PFSK-1 (cell line): ENCODE measurements around the gene TMEM14C.

Experiments used
- POLR2AphosphoS5 ChIP-seq: IDR thresholded peaks from 2 replicates; pipeline ENCODE4 v1.6.1; 2012; ENCODE audit warnings: low read depth, mild to moderate bottlenecking, control low read depth, low read length, moderate library complexity
- TAF1 ChIP-seq: IDR thresholded peaks from 2 replicates; pipeline ENCODE4 v1.6.1; 2012; ENCODE audit warnings: low read length, control low read depth, borderline replicate concordance; ENCODE audit not compliant: insufficient read depth
- TF ChIP-seq, protein P1 (sequence below), 2 experiments: IDR thresholded peaks; 2 replicates each; pipeline versions ENCODE4 v1.6.1 to v1.8.0; 2011 to 2012; ENCODE audit warnings: low read depth in 2 of 2, low read length in 2 of 2, control low read depth in 1 of 2, inconsistent platforms in 1 of 2, mild to moderate bottlenecking in 1 of 2, moderate library complexity in 1 of 2; ENCODE audit not compliant: insufficient read depth in 1 of 2

- TF ChIP-seq, protein P1, sequence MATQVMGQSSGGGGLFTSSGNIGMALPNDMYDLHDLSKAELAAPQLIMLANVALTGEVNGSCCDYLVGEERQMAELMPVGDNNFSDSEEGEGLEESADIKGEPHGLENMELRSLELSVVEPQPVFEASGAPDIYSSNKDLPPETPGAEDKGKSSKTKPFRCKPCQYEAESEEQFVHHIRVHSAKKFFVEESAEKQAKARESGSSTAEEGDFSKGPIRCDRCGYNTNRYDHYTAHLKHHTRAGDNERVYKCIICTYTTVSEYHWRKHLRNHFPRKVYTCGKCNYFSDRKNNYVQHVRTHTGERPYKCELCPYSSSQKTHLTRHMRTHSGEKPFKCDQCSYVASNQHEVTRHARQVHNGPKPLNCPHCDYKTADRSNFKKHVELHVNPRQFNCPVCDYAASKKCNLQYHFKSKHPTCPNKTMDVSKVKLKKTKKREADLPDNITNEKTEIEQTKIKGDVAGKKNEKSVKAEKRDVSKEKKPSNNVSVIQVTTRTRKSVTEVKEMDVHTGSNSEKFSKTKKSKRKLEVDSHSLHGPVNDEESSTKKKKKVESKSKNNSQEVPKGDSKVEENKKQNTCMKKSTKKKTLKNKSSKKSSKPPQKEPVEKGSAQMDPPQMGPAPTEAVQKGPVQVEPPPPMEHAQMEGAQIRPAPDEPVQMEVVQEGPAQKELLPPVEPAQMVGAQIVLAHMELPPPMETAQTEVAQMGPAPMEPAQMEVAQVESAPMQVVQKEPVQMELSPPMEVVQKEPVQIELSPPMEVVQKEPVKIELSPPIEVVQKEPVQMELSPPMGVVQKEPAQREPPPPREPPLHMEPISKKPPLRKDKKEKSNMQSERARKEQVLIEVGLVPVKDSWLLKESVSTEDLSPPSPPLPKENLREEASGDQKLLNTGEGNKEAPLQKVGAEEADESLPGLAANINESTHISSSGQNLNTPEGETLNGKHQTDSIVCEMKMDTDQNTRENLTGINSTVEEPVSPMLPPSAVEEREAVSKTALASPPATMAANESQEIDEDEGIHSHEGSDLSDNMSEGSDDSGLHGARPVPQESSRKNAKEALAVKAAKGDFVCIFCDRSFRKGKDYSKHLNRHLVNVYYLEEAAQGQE (IDR thresholded peaks at IDR 0.05; ENCODE audit: insufficient read depth in 1 of 2, low read depth in 2 of 2, low read length in 2 of 2): no peak
- TF ChIP-seq TAF1 (no peak), POLR2AphosphoS5 (peak; percentile 44; the same call in 1 of the 2 replicates)
Observed at GRCh38 chr6:10720265-10720959, 2.5 kb upstream of the TMEM14C start.
